K562 (cell line): Measurements from ENCODE around the gene GRHPR. TPM values are rescaled to one million over a fixed set of nuclear protein-coding genes. Genes with fewer than 3 reads are reported as not detected.

ENCODE experiments used
- ATF3 ChIP-seq, 2 experiments: fragments of 450-650 bp in 1 of 2; sonication (generic) in 1 of 2; formaldehyde crosslinking in 1 of 2; IDR thresholded peaks in 1 of 2; conservative IDR thresholded peaks in 1 of 2; 2 replicates each; pipeline versions ENCODE4 v1.6.1 to v1.8.1; 2016 to 2023; ENCODE audit warnings: mild to moderate bottlenecking in 2 of 2, moderate library complexity in 2 of 2, inconsistent platforms in 1 of 2, missing genetic modification reagents in 1 of 2
- CBFA2T3 ChIP-seq: fragments of 450-650 bp; IDR thresholded peaks from 2 replicates; pipeline ENCODE4 v1.6.1; 2017
- MGA ChIP-seq: fragments of 450-650 bp; IDR thresholded peaks from 2 replicates; pipeline ENCODE4 v1.6.1; 2016; ENCODE audit warnings: mild to moderate bottlenecking, moderate library complexity
- THRB ChIP-seq: fragments of 450-650 bp; formaldehyde crosslinking; conservative IDR thresholded peaks from 2 replicates; pipeline ENCODE4 v1.4.0; 2022; ENCODE audit warnings: mild to moderate bottlenecking, missing genetic modification characterization
- ZBED1 ChIP-seq: IDR thresholded peaks from 2 replicates; pipeline ENCODE4 v1.6.1; 2014
- ZKSCAN8 ChIP-seq: fragments of 200-800 bp; sonication (Bioruptor generic); IDR thresholded peaks from 2 replicates; pipeline ENCODE4 v1.6.1; 2016; ENCODE audit warnings: missing genetic modification characterization, missing compliant biosample characterization
- ZNF277 ChIP-seq: fragments of 250-450 bp; sonication (Bioruptor Pico); IDR thresholded peaks from 2 replicates; pipeline ENCODE4 v1.8.0; 2022; ENCODE audit warnings: inconsistent platforms, mild to moderate bottlenecking, moderate library complexity, borderline replicate concordance
- ZNF507 ChIP-seq: conservative IDR thresholded peaks from 2 replicates; pipeline ENCODE4 v1.6.1; 2017; ENCODE audit warnings: missing genetic modification characterization, missing compliant biosample characterization
- ZNF668 ChIP-seq: fragments of 250-450 bp; sonication (Bioruptor Pico); IDR thresholded peaks from 2 replicates; pipeline ENCODE4 v1.8.0; 2022; ENCODE audit warnings: mild to moderate bottlenecking, inconsistent platforms
- polyA plus RNA-seq, 8 experiments: library from polyadenylated mRNA; depleted of rRNA in 4 of 8; stranded (reverse) in 5 of 8; unstranded in 3 of 8; fragments of >200 nt; fragmentation: Nextera tagmentation in 2 of 8; fragmentation: Illumina TruSeq in 1 of 8; extraction: Ambion mirVana in 2 of 8; extraction: Trizol in 1 of 8; gene quantifications; 2 replicates each; pipeline versions ENCODE4 v1.2.1 to v1.2.3, GENCODE V29; 2011 to 2014; ENCODE audit warnings: inconsistent platforms in 1 of 8, missing spikeins in 1 of 8
- total RNA-seq, 7 experiments: library from RNA; depleted of rRNA in 6 of 7; stranded (reverse); fragments of >200 nt in 6 of 7; fragmentation: Illumina TruSeq in 2 of 7; extraction: Trizol in 2 of 7; gene quantifications; 2 replicates each; pipeline versions ENCODE4 v1.2.1 to v1.2.3, GENCODE V29; 2011 to 2021; ENCODE audit warnings: low replicate concordance in 1 of 7

Gene GRHPR
- total and polyA plus RNA-seq, 9 of the 15 experiments (the other 6 are each of a cell fraction or from before 2014, with no cell fraction given): 38.9 to 144 (median 120) TPM

GRCh38 chr9:37417857-37418618, 4.5 kb upstream of the GRHPR start (continued):
- TF ChIP-seq ZBED1 (no peak), CBFA2T3 (peak; percentile 14; the same call in 1 of the 2 replicates), MGA (no peak), ZNF668 (CRISPR knock-in tag) (no peak), THRB (CRISPR knock-in tag) (no peak), ZNF507 (no peak), ZNF277 (CRISPR knock-in tag) (no peak), ATF3 (IDR thresholded peaks at IDR 0.05) (0 out of 2 replicates have a peak, but pooled peaks have one; percentile 27), ATF3 (CRISPR knock-in tag; conservative IDR thresholded peaks at IDR 0.05) (no peak), ZKSCAN8 (CRISPR knock-in tag) (peak; percentile 87)
